Muscle of back (tissue), 13 donors: ENCODE data around the gene MBIP. TPM values are rescaled to one million over a fixed set of nuclear protein-coding genes. Genes with fewer than 3 reads are reported as not detected.
A peak's percentile ranks its signal among the peaks of the same experiment; 100 is the strongest.
"Not testable (repeated sequence)": the region's sequence is repeated elsewhere in the genome, so short reads cannot be mapped to it uniquely, and the experiment has no call there.

ENCODE experiments used
- DNase-seq, 3 donors: peaks; one replicate each; pipeline versions ENCODE4 v3.0.0 to v3.0.0-alpha.2; 2013
- long read RNA-seq, 9 donors: transcript quantifications; one replicate each; lab custom pipeline, GENCODE V29; 2026
- polyA plus RNA-seq, 10 donors: library from polyadenylated mRNA; unstranded; fragments of 120-200 nt; gene quantifications; one replicate each; pipeline ENCODE4 v1.2.1, GENCODE V29; 2013; ENCODE audit not compliant: insufficient read length in 10 of 10

The MBIP gene, protein sequence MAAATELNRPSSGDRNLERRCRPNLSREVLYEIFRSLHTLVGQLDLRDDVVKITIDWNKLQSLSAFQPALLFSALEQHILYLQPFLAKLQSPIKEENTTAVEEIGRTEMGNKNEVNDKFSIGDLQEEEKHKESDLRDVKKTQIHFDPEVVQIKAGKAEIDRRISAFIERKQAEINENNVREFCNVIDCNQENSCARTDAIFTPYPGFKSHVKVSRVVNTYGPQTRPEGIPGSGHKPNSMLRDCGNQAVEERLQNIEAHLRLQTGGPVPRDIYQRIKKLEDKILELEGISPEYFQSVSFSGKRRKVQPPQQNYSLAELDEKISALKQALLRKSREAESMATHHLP
- polyA plus RNA-seq: 10 to 100 TPM; 22.6 to 33.1 (median 29.1) TPM
- long read RNA-seq, donor 1, transcript MBIP-203 (9 exons, 1,648 nt): major isoform, 8 of 10 reads
- long read RNA-seq, donor 1, partial matches to known transcripts: 0 of 10 reads
- long read RNA-seq, donor 1, other reads (novel, unspliced or antisense): 0 of 10 reads
- long read RNA-seq, donor 2, partial matches to known transcripts: 0 of 4 reads
- long read RNA-seq, donor 2, other reads (novel, unspliced or antisense): 0 of 4 reads
- long read RNA-seq, donor 3: 0 reads
- long read RNA-seq, donor 4, partial matches to known transcripts: 0 of 5 reads
- long read RNA-seq, donor 4, other reads (novel, unspliced or antisense): 0 of 5 reads
- long read RNA-seq, donor 5, partial matches to known transcripts: 0 of 8 reads
- long read RNA-seq, donor 5, other reads (novel, unspliced or antisense): 0 of 8 reads
- long read RNA-seq, donor 6, transcript MBIP-201 (9 exons, 1,586 nt): major isoform, 5 of 14 reads
- long read RNA-seq, donor 6, transcript MBIP-203 (9 exons, 1,648 nt): major isoform, 5 of 14 reads
- long read RNA-seq, donor 6, partial matches to known transcripts: 0 of 14 reads
- long read RNA-seq, donor 6, other reads (novel, unspliced or antisense): 0 of 14 reads
- long read RNA-seq, donor 7, partial matches to known transcripts: 0 of 4 reads
- long read RNA-seq, donor 7, other reads (novel, unspliced or antisense): 0 of 4 reads
- long read RNA-seq, donor 8, partial matches to known transcripts: 0 of 3 reads
- long read RNA-seq, donor 8, other reads (novel, unspliced or antisense): 0 of 3 reads
- long read RNA-seq, donor 9, partial matches to known transcripts: 0 of 1 reads
- long read RNA-seq, donor 9, other reads (novel, unspliced or antisense): 0 of 1 reads

DNA sequence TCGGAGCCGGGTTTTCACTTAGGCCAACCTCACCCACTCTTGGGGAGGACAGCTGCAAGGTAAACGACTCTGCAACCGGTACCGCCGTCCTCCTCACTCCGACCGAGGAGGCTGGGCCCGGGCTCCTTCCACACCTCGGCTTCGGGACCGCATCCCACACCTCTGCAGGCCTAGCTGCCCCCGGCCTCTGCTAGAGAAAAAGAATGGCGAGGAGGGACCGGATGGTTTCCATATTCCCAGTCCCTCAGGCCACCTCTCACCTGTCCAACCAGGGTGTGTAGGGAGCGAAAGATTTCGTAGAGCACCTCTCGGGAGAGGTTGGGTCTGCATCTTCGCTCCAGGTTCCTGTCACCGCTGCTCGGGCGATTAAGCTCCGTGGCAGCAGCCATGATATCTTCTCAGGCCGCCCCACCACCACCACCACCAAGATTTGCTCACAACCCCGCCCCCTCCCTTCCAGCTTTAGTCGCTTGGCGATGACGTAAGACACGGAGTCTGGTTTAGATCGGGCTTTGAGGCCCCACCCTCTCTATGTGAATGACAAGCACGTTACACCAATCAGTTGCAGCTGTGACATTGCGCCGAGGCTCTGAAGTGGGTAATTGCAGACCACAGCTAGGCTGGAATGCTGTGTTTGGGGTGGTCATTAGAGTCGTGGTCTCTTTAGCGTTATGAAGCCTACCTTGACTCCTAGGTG, at the start of gene MBIP:
MBIP (minus strand) TSS at position 438 of the 697 bp plus-strand sequence; CDS start at position 389, 49 bp downstream.
- DNase-seq: peak; percentile 97 to 98 (median 97)

DNA sequence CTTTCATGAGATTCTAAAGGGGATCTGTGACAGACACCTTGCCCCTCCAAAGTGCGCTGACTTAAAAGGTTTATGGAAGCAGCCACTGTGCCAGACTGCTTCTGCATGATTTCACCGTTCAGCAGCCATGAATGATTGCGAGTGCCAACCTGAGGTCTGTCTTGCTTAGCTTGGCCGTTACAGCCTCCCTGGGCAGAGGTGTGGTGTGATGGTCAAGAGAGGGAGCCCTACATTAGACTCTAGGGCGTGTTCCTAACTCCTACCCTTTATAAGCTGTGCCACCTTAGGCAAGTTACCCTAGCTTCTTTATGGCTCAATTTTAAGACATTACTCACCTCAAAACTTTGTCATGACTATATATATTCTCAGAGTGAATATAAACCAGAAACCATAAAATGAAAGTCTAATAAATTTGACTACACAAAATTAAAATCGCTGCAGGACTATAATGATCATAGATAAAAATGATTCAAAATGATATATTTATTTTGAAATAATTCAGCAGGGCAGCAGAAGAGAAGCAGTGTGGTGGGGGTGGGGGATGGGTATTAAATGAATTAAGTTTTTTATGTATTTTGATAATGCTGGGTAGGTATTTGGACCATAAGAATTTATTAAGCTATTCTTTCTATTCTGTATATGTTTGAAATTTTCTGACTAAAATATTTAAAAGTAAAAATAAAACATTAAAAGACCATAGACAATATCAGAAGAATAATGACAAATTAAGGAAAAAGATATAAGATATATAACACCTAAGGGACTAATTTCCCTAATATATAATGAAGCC, 47.7 kb upstream of the MBIP start:
- no peak for DNase-seq

- no peak for DNase-seq
Measured at GRCh38 chr14:36365766-36366165, 45.3 kb upstream of the MBIP start.

GRCh38 chr14:36363704-36364103, 43.3 kb upstream of the MBIP start:
- DNase-seq: no peak

- DNase-seq: no peak
Measured at GRCh38 chr14:36362648-36363047, 42.2 kb upstream of the MBIP start.

- peak in 1 of 3 donors; percentile 4 for DNase-seq
Measured at GRCh38 chr14:36361210-36361853, 40.9 kb upstream of the MBIP start.

GRCh38 chr14:36356862-36357261, 36.4 kb upstream of the MBIP start:
- DNase-seq: no peak

- DNase-seq: no peak
Measured at GRCh38 chr14:36346052-36346451, 25.6 kb upstream of the MBIP start.

GRCh38 chr14:36344211-36344610, 23.8 kb upstream of the MBIP start:
- no peak for DNase-seq

- DNase-seq: not testable (repeated sequence)
Measured at GRCh38 chr14:36341811-36342210, 21.4 kb upstream of the MBIP start.

GRCh38 chr14:36340276-36340890, 19.9 kb upstream of the MBIP start:
- no peak for DNase-seq

DNA sequence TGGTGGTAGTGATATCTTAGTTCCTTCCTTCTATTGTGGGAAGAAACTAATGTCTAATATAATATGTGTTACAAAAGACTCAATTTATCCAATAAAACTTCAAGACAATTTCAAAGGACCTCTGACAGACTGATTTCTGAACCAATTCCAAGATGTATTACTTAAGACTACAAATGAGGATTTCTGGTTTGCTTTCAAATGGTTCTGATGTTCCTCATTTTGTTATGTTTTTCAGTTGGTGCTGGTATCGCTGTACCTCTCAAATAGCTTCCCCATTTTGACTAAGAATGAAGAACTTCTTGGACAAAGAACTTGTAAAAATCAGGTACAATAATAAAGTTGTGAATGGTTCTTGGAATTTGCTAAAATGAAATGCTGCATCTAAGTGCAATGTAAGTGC, 19.4 kb upstream of the MBIP start:
- no peak for DNase-seq

GRCh38 chr14:36333119-36333518, 12.7 kb upstream of the MBIP start:
- no peak for DNase-seq

GRCh38 chr14:36327573-36327972, 7.1 kb upstream of the MBIP start:
- not testable (repeated sequence) for DNase-seq

GRCh38 chr14:36325853-36326252, 5.4 kb upstream of the MBIP start:
- no peak for DNase-seq

DNA sequence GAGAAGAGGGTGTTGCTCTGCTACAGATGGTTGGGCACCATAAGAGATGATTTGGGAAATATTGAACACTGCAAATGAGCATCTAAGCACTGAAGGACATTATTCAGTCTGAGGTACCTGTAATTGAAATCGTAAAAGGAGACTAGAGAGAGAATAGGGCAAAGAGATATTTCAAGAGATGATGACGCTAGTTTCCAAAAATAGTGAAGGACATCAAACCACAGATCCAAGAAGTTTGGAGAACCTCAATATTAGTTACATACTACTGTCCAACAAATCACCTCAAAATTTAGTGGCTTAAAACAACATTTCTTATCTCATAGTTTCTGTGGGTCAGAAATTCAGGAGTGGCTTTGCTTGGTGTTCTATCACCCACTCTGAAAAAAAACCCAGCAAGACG, 4.5 kb upstream of the MBIP start:
- no peak for DNase-seq

DNA sequence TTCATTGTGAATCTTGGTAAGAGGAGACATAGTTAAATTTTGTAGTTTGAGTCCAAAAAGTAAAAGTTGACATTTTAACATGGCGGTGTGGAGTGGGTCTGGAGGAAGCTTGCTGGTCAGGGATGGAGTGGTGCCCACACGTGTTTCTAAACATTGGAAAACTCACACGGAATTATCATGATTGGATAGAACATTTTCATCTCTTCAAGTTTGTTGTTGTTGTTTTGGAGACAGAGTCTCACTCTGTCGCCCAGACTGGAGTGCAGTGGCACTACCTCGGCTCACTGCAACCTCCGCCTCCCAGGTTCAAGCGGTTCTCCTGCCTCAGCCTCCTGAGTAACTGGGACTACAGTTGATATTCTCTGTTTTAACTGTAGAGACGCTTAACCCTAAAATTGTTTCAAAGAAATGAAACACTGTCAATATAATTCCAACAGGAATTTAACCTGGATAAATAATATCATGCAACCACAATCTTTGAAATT, 502 bp upstream of the MBIP start:
- no peak for DNase-seq

GRCh38 chr14:36319899-36320199, 588 bp downstream of the MBIP start:
- DNase-seq: peak in 1 of 3 donors; percentile 38

- DNase-seq: no peak
Measured at GRCh38 chr14:36317650-36318049, 2.8 kb downstream of the MBIP start.

DNA sequence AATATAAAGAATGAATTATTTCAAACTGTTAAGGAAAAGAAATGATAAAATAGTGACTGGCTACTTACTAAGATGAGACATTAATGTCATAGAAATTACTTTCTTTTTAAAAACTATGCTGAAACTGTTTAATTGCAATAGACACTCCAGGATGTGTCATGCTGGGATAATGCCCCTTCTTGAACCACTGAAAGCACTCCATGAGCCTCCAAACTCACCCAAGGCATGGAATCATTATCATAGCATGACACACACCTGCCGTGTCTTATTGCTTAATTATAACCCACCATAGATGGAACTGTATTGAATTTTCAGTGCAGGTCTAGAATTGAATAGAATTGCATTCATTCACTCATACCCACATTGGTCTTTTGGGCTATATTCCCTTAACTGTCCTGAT, 4.3 kb downstream of the MBIP start:
- DNase-seq: no peak
